GM12878 (cell line): Measurements from ENCODE around the gene TMEM121B. TPM values are rescaled to one million over a fixed set of nuclear protein-coding genes. Genes with fewer than 3 reads are reported as not detected.

Experiments
- ATAC-seq: fragments of 200-7000 bp; cut with Tn5 transposase; 3 replicates; pipeline ENCODE4 v1.9.1; 2020; ENCODE audit warnings: mild to moderate bottlenecking, moderate library complexity
- BruUV-seq: library from RNA; stranded (reverse); fragments of 400-500 nt; replicated peaks from 2 replicates; lab custom pipeline; 2021; lab: Mats Ljungman, UMichigan
- CTCF ChIA-PET: fragments of 300-600 bp; sonication (Branson Sonifier 250); formaldehyde crosslinking; extraction: SDS; loops from one replicate; lab custom pipeline; 2021; ENCODE audit warnings: inconsistent platforms; lab: Yijun Ruan, JAX
- POLR2A ChIA-PET: fragments of 350-600 bp; formaldehyde crosslinking; extraction: SDS; loops from one replicate; lab custom pipeline; 2021; ENCODE audit warnings: inconsistent platforms; lab: Charles Lee
- RAD21 ChIA-PET: fragments of 300-600 bp; sonication (Branson Sonifier 250); formaldehyde crosslinking; loops from one replicate; lab custom pipeline; 2023; ENCODE audit warnings: antibody characterized with exemption; ENCODE audit not compliant: unreplicated experiment; lab: Charles Lee
- SMC1A ChIA-PET: fragments of 300-600 bp; sonication (Branson Sonifier 250); formaldehyde crosslinking; loops from one replicate; lab custom pipeline; 2023; ENCODE audit not compliant: unreplicated experiment, uncharacterized antibody; lab: Charles Lee
- DNase-seq: peaks from one replicate; pipeline ENCODE4 v3.0.0-alpha.2; 2011; ENCODE audit warnings: low read depth, low spot score
- FAIRE-seq: peaks from 3 replicates; lab custom pipeline; 2011; peaks lifted over from hg19 to GRCh38; lab: Jason Lieb, UNC
- H2AFZ ChIP-seq: 2 replicates; pipeline ENCODE4 v1.6.0; 2011; ENCODE audit warnings: low read depth, low read length, control low read depth; ENCODE audit not compliant: control insufficient read depth
- H3K27ac ChIP-seq: 2 replicates; pipeline ENCODE4 v1.5.1; 2011; ENCODE audit warnings: control low read depth; ENCODE audit not compliant: control insufficient read depth, insufficient read depth
- H3K27me3 ChIP-seq, 2 experiments: replicated peaks in 1 of 2; 2 replicates each; pipeline versions ENCODE4 v1.6.0 to v1.6.1; 2011; ENCODE audit warnings: low read length in 1 of 2; ENCODE audit not compliant: control insufficient read depth in 2 of 2, insufficient read depth in 2 of 2
- H3K36me3 ChIP-seq, 2 experiments: 2 replicates each; pipeline ENCODE4 v1.5.1; 2011; ENCODE audit warnings: low read length in 1 of 2; ENCODE audit not compliant: control insufficient read depth in 2 of 2, insufficient read depth in 2 of 2
- H3K4me1 ChIP-seq: 2 replicates; pipeline ENCODE4 v1.6.1; 2011; ENCODE audit warnings: mild to moderate bottlenecking, low read length, moderate library complexity, mixed read lengths; ENCODE audit not compliant: control insufficient read depth, insufficient read depth
- H3K4me2 ChIP-seq: 2 replicates; pipeline ENCODE4 v1.6.0; 2011; ENCODE audit warnings: control low read depth; ENCODE audit not compliant: control insufficient read depth, insufficient read depth
- H3K4me3 ChIP-seq: fragments of 200-600 bp; sonication (generic); 2 replicates; pipeline ENCODE4 v1.5.1; 2016
- H3K79me2 ChIP-seq: 2 replicates; pipeline ENCODE4 v1.6.0; 2011; ENCODE audit warnings: low read length; ENCODE audit not compliant: control insufficient read depth, insufficient read depth
- H3K9ac ChIP-seq: 2 replicates; pipeline ENCODE4 v1.8.0; 2011; ENCODE audit warnings: low read length, control low read depth, mixed read lengths; ENCODE audit not compliant: control insufficient read depth, insufficient read depth
- H3K9me3 ChIP-seq: replicated peaks from 3 replicates; pipeline ENCODE4 v1.5.1; 2011; ENCODE audit warnings: mild to moderate bottlenecking, low read length; ENCODE audit not compliant: control insufficient read depth, insufficient read depth
- H4K20me1 ChIP-seq: 2 replicates; pipeline ENCODE4 v1.6.0; 2011; ENCODE audit not compliant: control insufficient read depth, insufficient read depth
- MYC ChIP-seq: IDR thresholded peaks from 2 replicates; pipeline ENCODE4 v1.6.1; 2011; ENCODE audit warnings: mild to moderate bottlenecking, low read length, moderate library complexity, inconsistent platforms; ENCODE audit not compliant: insufficient read depth, insufficient replicate concordance, insufficient read length, severe bottlenecking
- POLR2A ChIP-seq: IDR thresholded peaks from 2 replicates; pipeline ENCODE4 v1.6.1; 2011; ENCODE audit warnings: low read depth, mild to moderate bottlenecking, low read length
- SP1 ChIP-seq: IDR thresholded peaks from one replicate; pipeline ENCODE4 v1.6.1; 2011; ENCODE audit warnings: low read depth, low read length
- SRF ChIP-seq, 2 experiments: IDR thresholded peaks; 2 replicates each; pipeline ENCODE4 v1.6.1; 2011; ENCODE audit warnings: low read depth in 2 of 2, low read length in 2 of 2, mild to moderate bottlenecking in 1 of 2, moderate library complexity in 1 of 2
- WGBS: methylation state at CpG from one replicate; pipeline ENCODE4 v1.1.6; 2016; ENCODE audit warnings: low lambda C conversion rate; ENCODE audit not compliant: insufficient replicate concordance, insufficient coverage; ENCODE audit errors: missing lambda C conversion rate; 5-methylcytosine and 5-hydroxymethylcytosine counted together
- in situ Hi-C: fragments of 300-500 bp; cut with MboI; formaldehyde crosslinking; loops from 9 replicates; pipeline ENCODE4 v1.14.3; 2018; ENCODE audit warnings: mixed read lengths
- intact Hi-C: fragments of 100-400 bp; cut with micrococcal nuclease; formaldehyde crosslinking; loops from one replicate; pipeline ENCODE4 v1.14.2; 2022; ENCODE audit not compliant: unreplicated experiment
- polyA plus RNA-seq, 11 experiments: library from polyadenylated mRNA; depleted of rRNA in 4 of 11; unstranded in 6 of 11; stranded (reverse) in 5 of 11; fragments of >200 nt; fragmentation: Nextera tagmentation in 4 of 11; fragmentation: Illumina TruSeq in 1 of 11; extraction: Ambion mirVana in 4 of 11; extraction: Trizol in 1 of 11; gene quantifications; 1 replicate in 1 of 11; 2 replicates in 10 of 11; pipeline versions ENCODE4 v1.2.1 to v1.2.3, GENCODE V29; 2011 to 2016; ENCODE audit warnings: inconsistent platforms in 2 of 11, missing spikeins in 2 of 11, low read depth in 1 of 11
- total RNA-seq, 4 experiments: library from RNA; depleted of rRNA in 3 of 4; stranded (reverse); fragments of >200 nt in 3 of 4; fragmentation: Illumina TruSeq in 1 of 4; extraction: Trizol in 1 of 4; gene quantifications; 2 replicates each; pipeline versions ENCODE4 v1.2.1 to v1.2.3, GENCODE V29; 2013 to 2021

Gene TMEM121B
- total and polyA plus RNA-seq, 10 of the 15 experiments (the other 5 are each of a cell fraction or from before 2014, with no cell fraction given): 0.02 to 0.10 (median 0.06) TPM; not detected in 5

- H3K27ac ChIP-seq: no peak overlapping the region
- no peaks in the 10 kb centered on the region for H3K9me3 ChIP-seq
- no TSS peak for BruUV-seq
- TF ChIP-seq POLR2A: peak; percentile 21; the same call in 1 of the 2 replicates
- TF ChIP-seq MYC: no peak
- no peak for TF ChIP-seq SRF (IDR thresholded peaks at IDR 0.05; ENCODE audit: low read depth in 2 of 2, low read length in 2 of 2)
- no peaks in the 10 kb centered on the region for H3K4me1 ChIP-seq
- 86% methylated on average over 12 of the region's 12 CpGs for WGBS
- H3K9ac ChIP-seq: no peak overlapping the region
- H2AFZ ChIP-seq: no peak overlapping the region
- no peaks in the 10 kb centered on the region for H3K27me3 ChIP-seq
- DNase-seq: no peak
- no peaks in the 10 kb centered on the region for H4K20me1 ChIP-seq
- peaks cover 11 to 22% of the 10 kb centered on the region in 2 experiments for H3K36me3 ChIP-seq
- ATAC-seq: no peak
- CTCF ChIA-PET: no interaction called here
- no peak overlapping the region for H3K4me3 ChIP-seq
- in situ Hi-C loops: no loop called here
- RAD21 ChIA-PET: no interaction called here
- no peak for FAIRE-seq
- SMC1A ChIA-PET: no interaction called here
- intact Hi-C loops: no loop called here
- POLR2A ChIA-PET: no interaction called here
- no peaks in the 10 kb centered on the region for H3K79me2 ChIP-seq
- no peak overlapping the region for H3K4me2 ChIP-seq
Observed at GRCh38 chr22:17106161-17106784, 14.9 kb downstream of the TMEM121B start.

GRCh38 chr22:17105143-17106129 lies 15.7 kb downstream of the TMEM121B start:
- Histone ChIP-seq H3K4me2 (no peak overlapping the region), H3K27me3 (no peaks in the 10 kb centered on the region), H3K4me1 (no peaks in the 10 kb centered on the region), H4K20me1 (no peaks in the 10 kb centered on the region), H3K27ac (no peak overlapping the region), H3K9me3 (no peaks in the 10 kb centered on the region), H3K4me3 (no peak overlapping the region), H3K79me2 (no peaks in the 10 kb centered on the region), H2AFZ (no peak overlapping the region), H3K9ac (no peak overlapping the region), H3K36me3 (peaks cover 12 to 25% of the 10 kb centered on the region in 2 experiments)
- in situ Hi-C loops: no loop called here
- ChIA-PET POLR2A (no interaction called here), CTCF (no interaction called here), SMC1A (no interaction called here), RAD21 (no interaction called here)
- no peak for TF ChIP-seq SP1
- BruUV-seq: no TSS peak
- intact Hi-C loops: no loop called here
- ATAC-seq (no peak), DNase-seq (no peak), FAIRE-seq (no peak)
- WGBS: 74% methylated on average over 18 of the region's 22 CpGs
